ENCODE measurements around the gene COL2A1.

Gene COL2A1

GRCh38 chr12:48009471-48009870 lies 5.2 kb upstream of the COL2A1 start:
- no peak for FAIRE-seq

- no peak for FAIRE-seq
These were observed 4.7 kb upstream of the COL2A1 start for GRCh38 chr12:48008950-48009349.

GRCh38 chr12:48008349-48008748 lies 4.1 kb upstream of the COL2A1 start:
- FAIRE-seq, result no peak

- no peak for FAIRE-seq
These were observed 2.9 kb upstream of the COL2A1 start for GRCh38 chr12:48007206-48007605.

GRCh38 chr12:48005750-48006021 lies 1.4 kb upstream of the COL2A1 start:
- FAIRE-seq, result no peak

- FAIRE-seq, result no peak
These were observed 899 bp upstream of the COL2A1 start for GRCh38 chr12:48005001-48005749.

GRCh38 chr12:48003226-48004052 lies 837 bp downstream of the COL2A1 start:
- FAIRE-seq, result no peak

GRCh38 chr12:48002773-48003218 lies 1.5 kb downstream of the COL2A1 start:
- no peak for FAIRE-seq

GRCh38 chr12:48002414-48002730 lies 1.9 kb downstream of the COL2A1 start:
- no peak for FAIRE-seq

- FAIRE-seq, result no peak
These were observed 2.5 kb downstream of the COL2A1 start for GRCh38 chr12:48001505-48002413.

- FAIRE-seq, result no peak
These were observed 3.3 kb downstream of the COL2A1 start for GRCh38 chr12:48000878-48001504.

GRCh38 chr12:47999816-48000215 lies 4.5 kb downstream of the COL2A1 start:
- FAIRE-seq, result no peak

- no peak for FAIRE-seq
These were observed 7.0 kb downstream of the COL2A1 start for GRCh38 chr12:47997321-47997720.

- no peak for FAIRE-seq
These were observed 8.3 kb downstream of the COL2A1 start for GRCh38 chr12:47995981-47996401.

GRCh38 chr12:47993491-47993890 lies 10.8 kb downstream of the COL2A1 start:
- FAIRE-seq, result no peak

GRCh38 chr12:47992776-47993175 lies 11.5 kb downstream of the COL2A1 start:
- no peak for FAIRE-seq

- no peak for FAIRE-seq
These were observed 12.9 kb downstream of the COL2A1 start for GRCh38 chr12:47991106-47992061.

GRCh38 chr12:47990351-47991105 lies 13.7 kb downstream of the COL2A1 start:
- no peak for FAIRE-seq

GRCh38 chr12:47989666-47990065 lies 14.6 kb downstream of the COL2A1 start:
- FAIRE-seq, result no peak

- FAIRE-seq, result no peak
These were observed 15.3 kb downstream of the COL2A1 start for GRCh38 chr12:47989023-47989417.

Data from islet of Langerhans (tissue), 1 donor.